LNCAP (cell line): Measurements from ENCODE around the gene MED12.

ENCODE experiments used
- TF ChIP-seq, protein P1 (sequence below): fragments of 450-650 bp; IDR thresholded peaks from 2 replicates; pipeline ENCODE4 v1.5.1; 2017; ENCODE audit warnings: mild to moderate bottlenecking

MED12 gene

DNA sequence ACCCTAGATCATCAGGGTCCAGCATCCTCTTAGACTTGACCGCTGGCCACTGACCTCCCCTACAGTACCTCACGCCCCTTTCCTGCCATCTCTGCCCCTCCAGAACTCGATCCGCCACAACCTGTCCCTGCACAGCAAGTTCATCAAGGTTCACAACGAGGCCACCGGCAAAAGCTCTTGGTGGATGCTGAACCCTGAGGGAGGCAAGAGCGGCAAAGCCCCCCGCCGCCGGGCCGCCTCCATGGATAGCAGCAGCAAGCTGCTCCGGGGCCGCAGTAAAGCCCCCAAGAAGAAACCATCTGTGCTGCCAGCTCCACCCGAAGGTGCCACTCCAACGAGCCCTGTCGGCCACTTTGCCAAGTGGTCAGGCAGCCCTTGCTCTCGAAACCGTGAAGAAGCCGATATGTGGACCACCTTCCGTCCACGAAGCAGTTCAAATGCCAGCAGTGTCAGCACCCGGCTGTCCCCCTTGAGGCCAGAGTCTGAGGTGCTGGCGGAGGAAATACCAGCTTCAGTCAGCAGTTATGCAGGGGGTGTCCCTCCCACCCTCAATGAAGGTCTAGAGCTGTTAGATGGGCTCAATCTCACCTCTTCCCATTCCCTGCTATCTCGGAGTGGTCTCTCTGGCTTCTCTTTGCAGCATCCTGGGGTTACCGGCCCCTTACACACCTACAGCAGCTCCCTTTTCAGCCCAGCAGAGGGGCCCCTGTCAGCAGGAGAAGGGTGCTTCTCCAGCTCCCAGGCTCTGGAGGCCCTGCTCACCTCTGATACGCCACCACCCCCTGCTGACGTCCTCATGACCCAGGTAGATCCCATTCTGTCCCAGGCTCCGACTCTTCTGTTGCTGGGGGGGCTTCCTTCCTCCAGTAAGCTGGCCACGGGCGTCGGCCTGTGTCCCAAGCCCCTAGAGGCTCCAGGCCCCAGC, 17.6 kb upstream of the MED12 start:
- TF ChIP-seq, protein P1, sequence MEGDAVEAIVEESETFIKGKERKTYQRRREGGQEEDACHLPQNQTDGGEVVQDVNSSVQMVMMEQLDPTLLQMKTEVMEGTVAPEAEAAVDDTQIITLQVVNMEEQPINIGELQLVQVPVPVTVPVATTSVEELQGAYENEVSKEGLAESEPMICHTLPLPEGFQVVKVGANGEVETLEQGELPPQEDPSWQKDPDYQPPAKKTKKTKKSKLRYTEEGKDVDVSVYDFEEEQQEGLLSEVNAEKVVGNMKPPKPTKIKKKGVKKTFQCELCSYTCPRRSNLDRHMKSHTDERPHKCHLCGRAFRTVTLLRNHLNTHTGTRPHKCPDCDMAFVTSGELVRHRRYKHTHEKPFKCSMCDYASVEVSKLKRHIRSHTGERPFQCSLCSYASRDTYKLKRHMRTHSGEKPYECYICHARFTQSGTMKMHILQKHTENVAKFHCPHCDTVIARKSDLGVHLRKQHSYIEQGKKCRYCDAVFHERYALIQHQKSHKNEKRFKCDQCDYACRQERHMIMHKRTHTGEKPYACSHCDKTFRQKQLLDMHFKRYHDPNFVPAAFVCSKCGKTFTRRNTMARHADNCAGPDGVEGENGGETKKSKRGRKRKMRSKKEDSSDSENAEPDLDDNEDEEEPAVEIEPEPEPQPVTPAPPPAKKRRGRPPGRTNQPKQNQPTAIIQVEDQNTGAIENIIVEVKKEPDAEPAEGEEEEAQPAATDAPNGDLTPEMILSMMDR = no peak

DNA sequence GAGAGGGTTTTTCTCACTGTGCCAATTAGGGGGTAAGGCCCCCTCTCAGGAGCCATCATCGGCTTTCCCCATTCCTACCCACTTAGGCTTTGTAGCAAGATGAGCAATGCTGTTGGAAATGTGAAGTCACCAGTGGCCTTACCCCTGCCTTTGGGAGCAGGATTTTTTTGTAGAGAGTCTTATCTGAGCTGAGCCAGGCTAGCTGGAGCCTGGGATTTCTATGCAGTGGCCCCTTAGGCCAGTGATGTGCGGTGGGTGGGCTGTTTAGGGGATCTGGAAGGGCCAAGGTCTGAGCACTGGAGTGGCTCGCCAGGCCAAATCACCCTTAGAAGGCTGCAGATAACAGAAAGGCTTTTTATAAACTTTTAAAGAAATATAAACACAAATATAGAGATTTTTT, 16.1 kb upstream of the MED12 start:
- TF ChIP-seq, protein P1 = no peak

DNA sequence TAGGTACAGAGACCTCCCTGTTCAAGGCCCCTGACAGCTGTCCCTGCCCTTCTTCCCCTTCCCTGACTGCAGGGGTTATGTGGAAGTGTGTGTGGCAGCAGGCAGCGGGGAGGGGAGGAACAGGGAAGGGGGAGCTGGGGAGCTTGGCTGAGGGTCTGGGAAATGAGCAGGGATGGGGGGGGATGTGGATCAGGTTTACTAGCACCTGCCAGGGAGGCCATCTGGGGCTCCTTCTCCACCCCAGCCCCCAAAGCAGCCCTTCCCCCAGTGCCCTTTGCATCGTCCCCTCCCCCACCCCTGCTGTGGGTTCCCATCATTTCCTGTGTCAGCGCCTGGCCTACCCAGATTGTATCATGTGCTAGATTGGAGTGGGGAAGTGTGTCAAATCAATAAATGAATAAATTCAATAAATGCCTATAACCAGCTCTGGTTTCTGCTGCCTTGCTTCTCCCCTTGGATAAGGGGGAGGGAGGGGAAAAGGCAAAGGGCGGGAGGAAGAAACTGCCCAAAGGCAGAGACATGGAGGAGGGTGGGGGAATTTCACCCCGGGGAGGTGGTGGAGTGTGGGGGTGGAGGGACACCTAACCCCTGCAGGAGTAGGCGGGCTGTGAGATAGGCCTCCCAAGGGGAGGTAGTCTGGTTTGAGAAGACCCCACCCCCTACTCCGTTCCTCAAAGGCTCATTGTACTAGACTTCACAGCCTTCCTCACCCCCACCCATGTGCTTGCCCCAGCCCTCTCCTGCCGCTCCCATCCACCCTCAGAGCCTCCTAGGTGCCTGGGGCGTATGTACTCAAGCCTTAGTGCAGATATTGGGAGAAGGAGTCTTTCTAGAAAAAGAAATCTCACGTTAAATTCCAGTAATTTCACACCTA, 15.0 kb upstream of the MED12 start:
- TF ChIP-seq, protein P1 = no peak

DNA sequence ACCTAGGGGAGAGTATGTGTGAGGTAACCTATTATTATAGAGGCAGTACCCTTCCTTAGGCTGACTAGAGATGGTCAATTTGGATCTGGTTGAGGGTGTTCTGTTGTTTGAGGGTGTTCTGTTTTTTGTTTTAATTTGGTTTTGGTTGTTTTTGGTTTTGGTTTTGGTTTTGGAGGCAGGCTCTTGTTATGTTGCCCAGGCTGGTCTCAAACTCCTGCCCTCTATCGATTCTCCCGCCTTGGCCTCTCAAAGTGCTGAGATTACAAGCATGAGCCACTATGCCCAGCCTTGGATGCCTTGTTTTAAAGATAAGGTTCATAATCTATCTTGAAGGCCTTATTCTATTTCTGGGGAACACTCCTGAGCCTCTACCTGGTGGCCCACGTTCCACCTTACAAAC, 12.8 kb upstream of the MED12 start:
- TF ChIP-seq, protein P1 = no peak

DNA sequence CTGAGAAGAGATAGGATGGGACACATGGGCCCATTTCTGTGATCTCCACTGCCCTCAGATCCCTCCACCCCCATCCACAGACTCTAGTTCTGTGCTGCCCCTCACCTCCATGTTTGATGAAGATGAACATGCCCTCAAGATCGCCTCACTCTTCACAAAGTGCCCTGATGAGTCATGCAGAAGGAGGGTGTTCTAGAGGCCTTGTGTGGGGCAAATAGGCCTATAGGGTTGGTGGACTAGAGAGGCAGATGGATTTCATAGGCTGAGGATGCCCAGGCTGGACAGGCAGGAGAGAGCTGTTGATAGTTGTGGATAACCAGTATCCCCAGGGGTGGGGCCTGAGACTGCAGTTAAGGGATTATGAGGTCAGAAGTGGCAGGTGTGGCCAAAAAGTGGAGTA, 12.0 kb upstream of the MED12 start, which contains the start of gene CXorf65:
TSS of gene CXorf65 (minus strand) at position 314 of the 400 bp plus-strand sequence. CDS start at position 130, 184 bp downstream.
- TF ChIP-seq, protein P1 = no peak

DNA sequence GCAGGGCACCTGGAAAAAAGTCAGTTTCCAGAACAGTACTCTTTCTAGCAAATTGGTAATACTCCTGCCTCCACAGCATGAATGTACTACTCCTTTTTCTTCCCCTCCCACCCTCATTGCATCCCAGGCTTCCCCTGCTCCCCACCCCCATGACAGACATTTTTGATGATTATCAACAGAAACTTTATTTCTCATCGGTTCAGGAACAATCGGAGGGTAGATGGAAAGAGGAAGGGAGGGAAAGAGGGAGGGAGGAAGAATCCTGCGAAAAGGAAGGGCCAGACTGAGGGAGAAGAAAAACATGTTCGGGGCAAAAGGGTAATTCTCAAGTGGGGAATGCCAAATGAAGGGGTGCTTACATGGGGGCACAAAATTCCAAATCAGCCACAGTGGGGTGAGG, 11.2 kb upstream of the MED12 start:
- TF ChIP-seq, protein P1 = no peak

DNA sequence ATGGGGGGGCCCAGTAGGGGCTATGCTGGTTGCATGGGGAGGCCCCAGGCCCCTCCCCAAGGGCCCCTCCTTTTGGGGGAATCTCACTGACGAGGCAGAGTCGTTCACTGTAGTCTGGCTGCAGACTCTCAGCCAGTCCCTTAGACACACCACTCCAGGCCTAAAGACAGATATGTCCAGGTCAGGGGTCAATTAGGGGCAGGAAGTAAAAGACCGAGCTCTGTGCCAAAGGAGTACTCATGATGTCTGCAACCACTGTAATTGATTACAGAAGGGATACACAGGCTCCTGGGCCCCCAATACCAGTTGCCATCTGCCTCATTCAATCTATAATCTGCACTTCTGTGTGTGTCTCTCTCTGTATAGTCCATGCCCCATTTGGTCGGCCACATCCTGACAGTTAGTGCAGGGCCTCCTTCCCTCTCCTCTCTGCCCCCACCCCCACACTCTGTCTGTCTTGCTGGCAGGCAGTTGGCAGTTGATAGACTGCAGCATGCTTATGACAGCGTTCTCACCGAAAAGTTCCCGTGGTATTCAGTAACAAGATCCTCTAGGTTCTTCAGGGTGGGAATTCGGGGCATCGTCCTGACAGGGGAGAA, 10.5 kb upstream of the MED12 start:
- TF ChIP-seq, protein P1 = no peak
